NCI-H748 (cell line): ENCODE data around the gene LRRC2.
"Not testable (repeated sequence)": the region's sequence is repeated elsewhere in the genome, so short reads cannot be mapped to it uniquely, and the experiment has no call there.

ENCODE experiments used
- DNase-seq: peaks from one replicate; lab custom pipeline; 2025; ENCODE audit not compliant: unreplicated experiment; lab: John Stamatoyannopoulos, UW

LRRC2 gene

DNA sequence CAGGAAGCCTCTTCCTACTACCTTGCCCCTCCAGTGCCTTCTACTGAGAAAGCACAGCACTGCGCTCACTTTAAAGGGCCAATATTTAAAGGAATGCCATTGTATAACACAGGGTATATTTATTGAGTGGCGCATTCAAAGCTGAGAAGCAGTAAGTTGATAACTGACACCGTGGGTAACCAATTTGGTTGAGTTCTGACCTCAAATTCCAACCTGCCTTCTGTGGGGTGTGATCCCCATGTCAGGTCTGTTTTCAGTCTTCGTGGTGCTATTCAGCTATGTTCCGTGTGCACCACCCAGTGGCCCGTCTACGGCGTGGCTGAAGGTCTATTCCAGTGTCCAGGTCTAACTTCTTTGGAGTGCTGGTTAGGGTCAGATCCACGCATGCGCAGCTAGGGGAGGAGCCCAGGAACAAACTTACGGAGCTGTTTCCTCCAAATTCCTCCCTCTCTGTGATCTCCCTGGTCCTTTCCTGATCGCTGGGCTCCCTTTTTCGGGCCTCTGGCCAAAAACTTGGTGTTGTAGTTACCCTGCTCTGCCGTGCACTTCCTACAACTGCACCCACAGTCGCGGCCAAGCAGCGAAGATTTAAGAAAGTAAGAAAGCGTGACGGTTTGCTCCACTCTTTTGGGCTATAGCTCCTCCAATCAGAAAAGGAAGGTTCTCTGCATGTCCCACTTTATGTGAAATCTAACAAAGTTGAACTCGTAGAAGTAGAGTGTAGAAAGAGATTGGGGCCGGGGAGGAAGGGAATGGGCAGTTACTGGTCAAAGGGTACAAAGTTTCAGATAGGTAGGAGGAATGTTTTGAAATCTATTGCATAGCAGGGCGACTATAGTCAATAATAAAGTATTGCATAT is 7.7 kb downstream of the LRRC2 start:
- DNase-seq, result peak; percentile 67

DNA sequence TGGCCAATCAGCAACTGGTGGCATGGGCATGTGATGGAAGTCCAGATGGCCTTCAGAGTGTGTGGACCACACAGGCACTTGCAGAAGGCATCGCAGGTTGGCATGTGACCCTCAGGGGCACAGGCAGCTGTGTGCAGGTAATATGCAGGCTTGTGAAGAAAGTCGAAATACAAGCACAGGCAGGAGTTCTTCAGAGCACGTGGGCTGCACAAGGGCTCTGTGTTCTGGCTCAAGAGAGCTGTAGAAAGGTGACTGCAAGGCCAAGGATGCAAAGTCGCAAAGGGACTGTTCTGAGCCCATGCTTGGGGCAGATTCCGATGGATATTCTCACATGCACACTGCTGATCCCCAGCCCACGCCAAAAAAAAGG is 8.3 kb downstream of the LRRC2 start:
- no peak for DNase-seq

DNA sequence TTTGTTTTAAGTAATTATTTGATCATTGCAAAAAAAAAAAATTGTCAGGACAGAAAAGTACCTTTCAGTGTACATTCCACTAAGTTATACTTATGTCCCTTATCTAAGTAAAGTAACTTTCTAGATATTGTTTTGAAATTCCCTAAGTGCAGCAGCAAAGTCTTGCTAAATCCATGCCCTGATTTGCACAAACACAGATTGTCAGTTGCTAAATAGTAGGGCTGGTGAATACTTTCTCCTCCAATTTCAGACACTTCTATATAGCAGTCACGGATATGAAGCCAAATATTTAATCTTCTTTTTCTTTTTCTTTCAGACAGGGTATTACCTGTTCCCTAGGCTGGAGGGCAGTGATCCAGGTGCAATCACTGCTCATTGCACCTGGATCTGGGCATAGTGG is 12.9 kb downstream of the LRRC2 start:
- no peak for DNase-seq

DNA sequence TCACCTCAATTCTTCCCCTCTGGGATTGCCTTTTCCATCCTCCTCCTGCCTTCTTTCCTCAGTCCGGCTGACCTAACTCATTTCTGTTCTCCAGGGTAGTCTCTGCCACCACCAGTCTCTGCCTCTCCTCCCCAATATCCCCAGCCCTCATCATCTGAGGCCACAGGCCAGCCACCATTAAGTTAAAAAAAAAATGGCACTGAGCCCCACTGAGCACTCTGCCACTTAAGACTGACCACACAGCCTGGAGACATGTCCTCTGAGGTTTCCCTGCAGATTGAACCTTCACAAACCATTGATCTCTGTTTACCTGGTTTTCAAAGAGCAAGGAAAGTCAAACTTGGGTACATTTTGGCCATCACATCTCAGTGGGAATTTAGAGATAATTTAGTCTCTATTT is 13.6 kb downstream of the LRRC2 start:
- no peak for DNase-seq

DNA sequence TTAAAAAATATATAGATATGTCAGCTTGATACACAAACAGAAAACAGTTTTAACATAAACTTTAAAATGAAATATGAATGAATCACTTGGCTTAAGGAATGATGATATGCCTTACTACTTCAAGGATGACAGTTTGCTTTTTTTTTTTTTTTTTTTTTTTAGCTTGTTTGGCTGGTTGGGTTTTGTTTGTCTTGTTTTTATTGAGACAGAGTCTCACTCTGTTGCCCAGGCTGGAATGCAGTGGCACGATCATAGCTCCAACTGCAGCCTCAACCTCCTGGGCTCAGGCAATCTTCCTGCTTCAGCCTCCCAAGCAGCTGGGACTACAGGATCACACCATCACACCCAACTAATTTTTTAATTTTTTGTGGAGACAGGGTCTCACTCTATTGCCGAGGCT is 14.5 kb downstream of the LRRC2 start:
- no peak for DNase-seq

DNA sequence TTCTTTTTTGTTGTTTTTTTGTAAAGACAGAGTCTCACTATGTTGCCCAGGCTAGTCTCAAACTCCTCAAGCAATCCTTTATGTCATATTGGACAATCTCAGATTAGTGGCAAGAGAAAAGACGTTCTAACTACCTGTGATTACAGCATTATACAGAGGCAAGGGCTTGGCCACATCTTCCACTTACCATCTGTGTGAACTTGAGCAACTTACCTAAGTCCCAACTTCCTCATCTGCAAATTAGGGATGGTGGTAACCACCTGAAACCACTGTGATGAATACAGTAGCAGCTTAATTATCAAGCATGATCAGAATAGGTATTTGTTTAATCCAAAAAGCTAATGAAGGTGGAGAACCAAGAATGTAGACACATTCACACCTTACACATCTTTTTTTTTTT is 16.1 kb downstream of the LRRC2 start:
- no peak for DNase-seq

DNA sequence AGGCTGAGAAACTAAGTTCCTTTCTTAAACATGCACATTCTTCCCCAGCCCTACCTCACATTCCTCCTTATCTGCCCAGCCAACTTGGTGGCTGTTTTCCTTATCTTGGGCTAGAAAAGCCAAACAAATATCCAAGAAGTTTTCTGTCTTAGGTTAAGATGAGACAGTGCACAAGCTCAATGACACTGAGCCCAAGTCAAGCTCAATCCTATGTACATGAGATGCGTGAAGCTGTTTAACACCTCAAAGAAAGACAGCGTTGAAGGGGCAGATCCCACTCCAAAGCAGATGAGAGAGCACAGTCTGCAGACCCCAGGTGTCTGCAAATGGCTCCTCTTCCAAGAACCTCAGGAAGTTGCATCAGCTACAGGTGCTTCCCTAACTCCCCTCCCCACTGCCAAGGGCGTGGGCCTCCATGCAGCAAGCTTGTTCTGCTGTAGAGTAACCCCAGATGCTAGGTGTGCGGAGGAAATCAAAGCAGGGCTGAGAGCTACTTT is 16.6 kb downstream of the LRRC2 start:
- DNase-seq, result no peak

DNA sequence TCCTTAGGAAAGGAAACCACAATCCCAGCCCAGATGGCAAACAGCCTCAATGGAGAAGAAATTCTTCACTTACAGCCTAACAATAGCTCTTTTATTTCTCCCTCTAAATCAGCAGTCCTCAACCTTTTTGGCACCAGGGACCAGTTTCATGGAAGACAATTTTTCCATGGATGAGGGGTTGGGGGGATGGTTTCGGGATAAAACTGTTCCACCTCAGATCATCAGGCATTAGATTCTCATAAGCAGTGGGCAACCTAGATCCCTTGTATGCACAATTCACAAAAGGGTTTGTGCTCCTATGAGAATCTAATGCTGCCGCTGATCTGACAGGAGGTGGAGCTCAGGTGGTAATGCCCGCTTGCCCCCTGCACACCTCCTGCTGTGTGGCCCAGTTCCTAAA is 17.5 kb downstream of the LRRC2 start:
- not testable (repeated sequence) for DNase-seq

DNA sequence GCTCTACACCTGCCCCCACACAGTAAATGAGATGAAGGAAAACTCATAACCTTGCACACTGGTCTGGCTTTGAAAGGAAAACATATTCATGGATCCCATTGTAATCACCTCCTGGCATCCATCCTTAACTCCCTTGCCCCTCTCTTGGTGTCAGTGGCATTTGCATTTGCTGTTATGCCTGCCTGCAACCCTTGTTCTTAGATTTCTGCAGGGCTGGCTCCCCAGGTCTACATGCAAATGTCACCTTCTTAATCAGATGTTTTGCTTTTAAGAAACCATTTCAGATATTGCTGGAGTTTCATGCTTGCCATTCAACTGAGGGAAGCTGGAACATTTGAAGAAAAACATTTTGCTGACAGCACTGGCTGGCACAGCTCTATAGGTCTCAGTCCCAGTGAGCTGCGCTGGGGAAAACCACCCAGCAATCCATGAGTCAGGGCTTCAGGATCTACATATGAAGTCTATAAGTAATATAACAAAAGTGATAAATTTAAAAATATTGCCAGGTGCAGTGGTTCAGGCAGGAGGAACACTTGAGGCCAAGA is 19.1 kb downstream of the LRRC2 start:
- no peak for DNase-seq

DNA sequence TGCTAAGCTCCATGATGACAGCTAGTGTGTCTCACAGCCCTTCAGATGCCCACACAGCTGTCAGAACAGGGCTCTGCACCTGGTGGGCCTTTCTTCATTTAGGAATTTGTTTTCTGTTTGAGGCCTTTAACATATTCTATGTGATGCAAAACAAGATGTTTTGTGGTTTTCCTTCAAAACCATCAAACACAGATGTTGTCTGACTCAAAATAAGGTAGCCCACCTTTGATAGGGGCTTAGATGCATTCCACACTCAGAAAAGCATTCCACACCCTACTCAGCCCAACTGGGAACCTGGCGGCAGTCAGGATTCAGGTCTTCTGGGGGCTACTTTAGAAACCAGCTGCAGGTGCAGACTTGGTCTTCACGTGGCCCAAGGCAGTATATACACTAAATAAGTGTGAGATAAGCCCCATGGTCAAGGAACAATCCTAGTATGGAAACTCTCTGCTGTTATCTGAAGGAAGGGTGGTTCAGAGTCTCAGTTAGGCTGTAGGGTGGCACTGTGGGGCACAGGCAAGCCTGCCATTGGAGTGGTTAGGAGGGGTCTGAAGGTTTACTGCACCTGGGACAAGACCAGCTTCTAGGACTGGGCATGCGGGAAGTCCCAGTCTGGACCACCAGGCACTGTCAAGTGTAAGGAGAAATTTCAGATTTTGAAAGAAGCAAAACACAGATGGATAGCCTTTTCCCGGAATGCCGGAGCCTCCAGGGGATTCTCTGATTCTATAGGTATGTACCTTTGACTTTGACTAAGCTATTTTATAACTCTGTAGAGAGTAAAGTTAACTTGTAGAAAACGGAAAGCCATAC is 20.1 kb downstream of the LRRC2 start:
- no peak for DNase-seq

DNA sequence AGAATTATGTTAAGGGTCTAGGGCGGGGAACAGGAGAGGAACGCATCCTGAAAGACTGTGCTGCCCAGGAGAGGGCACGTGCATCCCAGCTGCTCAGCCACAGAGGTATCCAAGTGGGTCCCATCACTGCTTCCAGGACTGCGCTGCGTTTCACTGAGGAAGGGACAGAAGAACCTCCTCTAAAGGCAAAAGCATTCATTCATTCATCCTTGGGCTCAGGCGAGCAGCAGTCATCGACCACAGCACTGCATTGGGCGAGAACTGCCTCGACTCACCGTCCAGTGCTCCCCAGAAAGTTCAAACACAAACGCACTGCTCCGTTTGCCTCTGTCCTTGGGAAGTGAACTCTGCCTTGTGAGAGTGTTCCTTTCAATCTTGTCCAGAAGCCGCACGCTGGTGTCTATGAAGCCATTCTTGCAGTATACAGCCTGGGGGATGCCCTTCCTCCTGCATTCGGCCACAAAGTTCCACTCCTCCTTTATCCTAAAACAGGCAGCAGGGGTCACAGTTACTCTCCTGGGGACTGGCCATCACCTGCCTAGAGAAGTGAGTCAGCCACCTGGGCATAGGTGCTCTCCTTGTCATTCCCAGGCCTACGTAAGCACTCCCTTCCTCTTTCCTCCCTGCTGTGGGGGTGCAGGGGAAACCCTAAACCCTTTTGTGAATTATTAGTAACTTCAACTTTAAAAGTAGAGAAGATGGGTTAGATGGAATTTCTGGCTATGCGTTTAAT is 21.2 kb downstream of the LRRC2 start:
- no peak for DNase-seq

DNA sequence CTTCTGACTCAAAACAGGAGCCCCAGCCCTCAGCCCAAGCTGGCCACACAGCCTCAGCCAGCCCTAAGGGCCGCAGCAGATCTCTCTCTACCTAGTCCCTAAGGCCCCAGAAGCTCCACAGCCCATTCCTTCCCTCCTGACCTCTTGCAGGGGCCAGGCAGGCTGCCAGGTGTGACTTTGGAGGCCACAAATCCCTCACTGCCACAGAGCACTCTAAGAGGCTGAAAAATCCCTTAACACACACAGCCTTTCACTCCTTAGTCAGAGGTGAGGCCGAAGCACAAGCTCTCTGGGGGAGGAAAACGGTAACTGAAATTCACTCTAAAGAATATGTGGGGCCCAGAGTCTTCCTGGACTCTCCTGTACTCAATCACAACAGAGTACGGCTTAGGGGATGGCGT is 23.3 kb downstream of the LRRC2 start:
- DNase-seq, result no peak

DNA sequence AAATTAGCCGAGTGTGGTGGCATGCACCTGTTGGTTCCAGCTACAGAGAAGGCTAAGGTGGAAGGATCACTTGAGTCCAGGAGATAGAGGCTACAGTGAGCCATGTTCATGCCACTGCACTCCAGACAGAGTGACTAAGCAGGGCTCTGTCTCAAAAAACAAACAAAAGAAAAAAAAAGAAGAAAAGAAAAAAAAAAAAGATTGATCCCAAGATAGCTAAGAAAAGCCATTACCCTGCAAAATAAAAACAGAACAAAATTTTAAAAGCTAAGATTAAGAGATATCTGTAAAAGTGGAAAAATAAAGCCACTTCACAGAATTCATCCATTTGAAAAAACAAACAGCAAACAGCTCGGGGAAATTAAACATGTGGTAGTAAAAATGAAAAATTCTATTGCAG is 23.8 kb downstream of the LRRC2 start:
- no peak for DNase-seq

DNA sequence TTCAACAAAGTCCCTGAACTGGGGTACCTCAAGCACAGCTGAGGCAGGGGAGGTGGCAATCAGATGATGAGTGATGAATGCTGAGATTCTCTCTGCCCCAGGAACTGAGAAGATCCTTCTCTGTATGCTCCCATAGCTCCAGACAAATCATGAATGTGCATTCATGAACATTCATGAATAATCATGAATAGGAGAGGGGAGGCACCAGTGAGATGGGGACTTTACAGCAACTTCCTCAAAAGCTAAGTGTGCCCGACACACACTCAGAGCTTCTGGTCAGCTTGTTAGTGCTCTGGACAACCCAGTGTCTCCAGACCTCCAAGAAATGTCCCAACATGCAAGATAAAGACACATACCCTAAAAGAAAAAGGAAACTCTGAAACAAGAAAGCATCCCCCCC is 24.3 kb downstream of the LRRC2 start:
- no peak for DNase-seq

DNA sequence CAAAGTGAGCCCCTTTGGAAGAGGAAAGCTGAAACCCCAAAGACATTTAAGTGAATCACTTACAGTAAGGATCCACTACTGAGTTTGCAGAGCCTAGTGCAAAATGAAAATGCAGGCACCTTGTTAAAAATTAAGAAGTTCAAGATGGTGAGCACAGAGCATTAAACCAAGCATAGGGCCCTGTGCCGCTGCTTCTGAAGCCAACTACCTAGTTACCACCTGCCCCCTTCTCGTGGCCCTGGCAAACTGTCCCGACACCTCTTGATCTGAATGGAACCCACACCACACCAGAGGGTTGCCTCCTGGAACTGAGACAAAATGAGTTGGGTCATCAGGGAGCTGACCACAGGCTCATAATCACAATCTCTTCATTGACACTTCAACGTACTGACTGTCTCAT is 25.6 kb downstream of the LRRC2 start:
- DNase-seq, result no peak

DNA sequence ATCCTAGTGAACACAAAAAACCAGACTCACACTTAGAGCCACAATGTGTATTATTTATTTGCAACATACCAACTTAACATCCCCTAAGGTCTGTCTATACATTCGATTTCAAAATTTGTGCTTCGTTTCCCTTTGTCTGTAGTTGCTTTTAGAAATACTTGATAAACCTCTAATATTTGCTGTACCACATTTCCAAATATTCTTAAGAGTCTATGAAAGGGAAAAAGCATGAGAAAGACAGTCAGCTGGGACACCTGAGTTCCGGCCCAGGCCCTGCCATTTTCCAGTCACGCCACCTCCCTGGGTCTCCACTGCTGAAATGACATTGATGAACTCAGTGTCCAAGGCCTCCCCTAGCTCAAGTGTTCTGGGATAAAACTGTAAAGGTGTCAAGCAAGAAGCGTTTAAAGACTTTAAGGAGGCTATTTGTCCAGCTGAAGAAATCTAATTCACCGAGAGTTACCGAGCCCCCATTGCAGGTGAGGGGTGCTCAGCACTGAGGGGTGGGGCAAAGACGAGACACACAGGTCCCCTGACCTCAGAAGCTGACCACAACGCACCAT is 26.6 kb downstream of the LRRC2 start:
- no peak for DNase-seq

DNA sequence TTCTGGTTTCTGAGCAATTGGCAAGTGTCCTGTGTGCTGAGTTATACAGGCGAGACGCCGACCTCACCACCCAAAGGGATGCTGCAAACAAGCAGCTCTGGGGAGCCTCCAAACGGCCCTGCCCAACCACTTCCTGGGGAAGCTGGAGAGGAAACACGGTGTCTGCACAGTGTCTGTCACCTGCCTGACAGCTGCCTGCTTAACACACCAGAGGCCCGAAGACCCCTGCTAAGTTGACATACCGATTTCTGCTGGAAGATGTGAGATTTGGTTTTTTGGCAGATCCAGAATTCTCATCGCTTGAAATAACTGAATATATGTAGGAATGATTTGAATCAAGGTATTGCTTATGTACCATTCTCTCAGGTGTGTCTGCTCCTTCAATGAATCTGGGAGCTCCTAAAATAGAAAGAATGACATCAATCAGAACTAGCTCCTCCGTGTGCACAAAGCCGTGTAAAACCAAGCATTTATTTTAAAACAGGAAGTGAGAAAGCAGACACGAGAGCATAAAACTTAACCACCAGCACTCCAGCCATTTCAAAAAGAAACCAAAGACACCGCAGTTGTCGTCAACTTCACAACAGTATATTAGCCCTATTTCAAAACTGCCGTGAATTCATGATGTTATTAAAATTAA is 27.2 kb downstream of the LRRC2 start:
- no peak for DNase-seq

DNA sequence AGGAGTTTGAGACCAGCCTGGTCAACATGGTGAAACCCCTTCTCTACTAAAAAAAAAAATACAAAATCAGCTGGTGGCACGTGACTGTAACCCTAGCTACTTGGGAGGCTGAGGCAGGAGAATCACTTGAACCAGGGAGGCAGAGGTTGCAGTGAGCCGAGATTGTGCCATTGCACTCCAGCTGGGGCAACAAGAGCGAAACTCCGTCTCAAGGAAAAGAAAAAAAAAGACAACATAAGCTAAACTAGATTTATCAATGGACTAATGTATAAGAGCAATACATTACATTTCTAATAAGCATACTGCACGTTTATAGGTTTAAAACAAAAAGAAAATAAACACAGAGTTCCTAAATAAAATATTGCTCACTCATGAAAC is 27.7 kb downstream of the LRRC2 start:
- not testable (repeated sequence) for DNase-seq

DNA sequence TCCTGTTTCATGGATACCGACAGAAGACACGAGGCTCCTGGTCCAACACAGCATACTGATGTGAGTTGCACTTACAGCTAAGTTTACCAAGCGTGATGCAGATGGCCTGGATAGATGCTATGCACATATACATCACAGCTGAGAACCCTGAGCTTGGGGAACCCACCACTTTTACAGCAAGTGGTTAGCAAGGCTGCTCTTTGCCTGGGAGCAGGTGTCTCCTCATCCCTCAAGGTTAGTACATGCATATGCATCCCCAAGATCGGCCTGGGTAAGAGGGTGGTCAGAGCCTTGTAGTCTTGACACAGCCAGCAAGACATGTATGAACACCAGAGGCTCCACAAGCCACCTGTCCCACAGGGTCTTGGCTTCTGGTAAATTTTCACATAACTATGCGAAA is 28.3 kb downstream of the LRRC2 start:
- no peak for DNase-seq

DNA sequence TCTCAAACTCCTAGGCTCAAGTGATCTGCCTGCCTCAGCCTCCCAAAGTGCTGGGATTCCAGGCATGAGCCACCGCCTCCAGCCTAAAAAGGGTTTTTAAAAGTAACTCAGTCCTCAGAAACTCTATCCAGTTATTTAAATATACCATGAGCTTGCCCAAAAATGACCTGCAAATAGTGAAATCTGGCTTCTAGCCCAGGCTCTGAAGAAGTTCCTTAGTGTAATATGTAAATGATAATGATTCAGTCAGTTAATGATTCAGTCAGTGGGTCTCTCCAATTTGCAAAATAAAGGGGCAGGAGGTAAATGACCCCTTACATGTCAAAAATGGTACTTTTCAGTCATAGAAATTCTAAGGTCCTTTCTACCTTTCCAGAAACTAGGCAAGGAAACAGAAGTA is 28.8 kb downstream of the LRRC2 start:
- no peak for DNase-seq

DNA sequence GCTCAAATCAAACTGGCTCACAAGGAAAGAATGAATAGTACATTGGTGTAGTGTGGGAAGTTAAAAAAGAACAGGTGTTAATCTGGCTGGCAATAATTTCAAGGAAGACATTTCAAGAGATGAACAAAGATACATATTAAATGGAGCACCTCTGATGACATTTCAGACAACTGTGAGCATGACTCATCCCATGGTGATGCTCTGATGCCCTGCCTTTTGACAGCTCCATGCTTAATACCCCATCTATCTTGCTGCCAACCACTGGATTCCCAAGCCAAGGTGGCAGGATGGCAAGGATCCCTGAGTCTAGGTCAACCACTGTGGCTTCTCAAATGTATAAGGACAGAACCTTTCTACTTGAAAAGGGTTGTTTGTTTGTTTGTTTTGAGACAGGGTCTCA is 29.3 kb downstream of the LRRC2 start:
- no peak for DNase-seq
